GM12892 (cell line): ENCODE measurements around the gene CHRDL2.

Experiments used
- POLR2A ChIP-seq: IDR thresholded peaks from 2 replicates; pipeline ENCODE4 v1.6.1; 2011; ENCODE audit warnings: low read depth, low read length, control low read depth
- POLR2AphosphoS5 ChIP-seq: IDR thresholded peaks from 2 replicates; pipeline ENCODE4 v1.6.1; 2011; ENCODE audit warnings: low read depth, low read length, control low read depth
- TAF1 ChIP-seq: IDR thresholded peaks from 2 replicates; pipeline ENCODE4 v1.6.1; 2011; ENCODE audit warnings: low read depth, mild to moderate bottlenecking, control low read depth, low read length, borderline replicate concordance

GRCh38 chr11:74710281-74710938, 20.8 kb downstream of the CHRDL2 start:
- TF ChIP-seq POLR2A (no peak), TAF1 (no peak), POLR2AphosphoS5 (no peak)
